SK-MEL-5 (cell line): ENCODE data around the gene LETM1. TPM values are rescaled to one million over a fixed set of nuclear protein-coding genes. Genes with fewer than 3 reads are reported as not detected.
"Not testable (repeated sequence)": the region's sequence is repeated elsewhere in the genome, so short reads cannot be mapped to it uniquely, and the experiment has no call there.

Experiments used
- DNase-seq: peaks from one replicate; pipeline ENCODE4 v3.0.0-alpha.2; 2016; ENCODE audit warnings: low read depth, low spot score
- in situ Hi-C: cut with HindIII; loops from 2 replicates; pipeline ENCODE4 v1.10.0; 2016; ENCODE audit warnings: low sequenced_read_pairs, high pct_unique_total_duplicates, low pct_unique_long_range_greater_than_20kb
- total RNA-seq: library from RNA; depleted of rRNA; stranded (reverse); fragments of >200 nt; shearing (Covaris generic); gene quantifications from 2 replicates; pipeline ENCODE4 v1.2.3, GENCODE V29; 2014

Gene LETM1
- total RNA-seq, 1 experiment from 2014 or later: 45.9 TPM

GRCh38 chr4:1862055-1862911, 6.3 kb upstream of the LETM1 start:
- in situ Hi-C loops: no loop called here

GRCh38 chr4:1859389-1859753, 3.4 kb upstream of the LETM1 start:
- no peak for DNase-seq
- in situ Hi-C loops: no loop called here

More at GRCh38 chr4:1862055-1862911, 6.3 kb upstream of the LETM1 start:
- no peak for DNase-seq

- no peak for DNase-seq
- in situ Hi-C loops: no loop called here
Measured at GRCh38 chr4:1857931-1858330, 2.0 kb upstream of the LETM1 start.

GRCh38 chr4:1856943-1857699, 1.2 kb upstream of the LETM1 start:
- no peak for DNase-seq
- in situ Hi-C loops: no loop called here

- DNase-seq: no peak
- in situ Hi-C loops: no loop called here
Measured at GRCh38 chr4:1855333-1856070, 454 bp downstream of the LETM1 start.

GRCh38 chr4:1854752-1855151, 1.2 kb downstream of the LETM1 start:
- no peak for DNase-seq
- in situ Hi-C loops: no loop called here

GRCh38 chr4:1852904-1853623, 2.9 kb downstream of the LETM1 start:
- no peak for DNase-seq
- in situ Hi-C loops: no loop called here

GRCh38 chr4:1851575-1852410, 4.2 kb downstream of the LETM1 start:
- in situ Hi-C loops: no loop called here
- DNase-seq: no peak

- in situ Hi-C loops: no loop called here
- no peak for DNase-seq
Measured at GRCh38 chr4:1851160-1851559, 4.8 kb downstream of the LETM1 start.

- no peak for DNase-seq
- in situ Hi-C loops: no loop called here
Measured at GRCh38 chr4:1850276-1850675, 5.7 kb downstream of the LETM1 start.

- no peak for DNase-seq
- in situ Hi-C loops: no loop called here
Measured at GRCh38 chr4:1846580-1846979, 9.4 kb downstream of the LETM1 start.

- in situ Hi-C loops, DNase-seq: not testable (repeated sequence)
Measured at GRCh38 chr4:1844618-1845017, 11.3 kb downstream of the LETM1 start.

GRCh38 chr4:1843852-1844251, 12.1 kb downstream of the LETM1 start:
- in situ Hi-C loops: no loop called here
- no peak for DNase-seq

GRCh38 chr4:1842993-1843448, 12.9 kb downstream of the LETM1 start:
- no peak for DNase-seq
- in situ Hi-C loops: no loop called here

GRCh38 chr4:1842339-1842895, 13.5 kb downstream of the LETM1 start:
- in situ Hi-C loops: no loop called here
- peak; percentile 31 for DNase-seq

- no peak for DNase-seq
- in situ Hi-C loops: no loop called here
Measured at GRCh38 chr4:1841887-1842210, 14.1 kb downstream of the LETM1 start.
